ENCODE measurements around the gene NVL. TPM values are rescaled to one million over a fixed set of nuclear protein-coding genes. Genes with fewer than 3 reads are reported as not detected.

Gene NVL
- total RNA-seq, 1 experiment from 2014 or later, result 45.0 TPM

DNA sequence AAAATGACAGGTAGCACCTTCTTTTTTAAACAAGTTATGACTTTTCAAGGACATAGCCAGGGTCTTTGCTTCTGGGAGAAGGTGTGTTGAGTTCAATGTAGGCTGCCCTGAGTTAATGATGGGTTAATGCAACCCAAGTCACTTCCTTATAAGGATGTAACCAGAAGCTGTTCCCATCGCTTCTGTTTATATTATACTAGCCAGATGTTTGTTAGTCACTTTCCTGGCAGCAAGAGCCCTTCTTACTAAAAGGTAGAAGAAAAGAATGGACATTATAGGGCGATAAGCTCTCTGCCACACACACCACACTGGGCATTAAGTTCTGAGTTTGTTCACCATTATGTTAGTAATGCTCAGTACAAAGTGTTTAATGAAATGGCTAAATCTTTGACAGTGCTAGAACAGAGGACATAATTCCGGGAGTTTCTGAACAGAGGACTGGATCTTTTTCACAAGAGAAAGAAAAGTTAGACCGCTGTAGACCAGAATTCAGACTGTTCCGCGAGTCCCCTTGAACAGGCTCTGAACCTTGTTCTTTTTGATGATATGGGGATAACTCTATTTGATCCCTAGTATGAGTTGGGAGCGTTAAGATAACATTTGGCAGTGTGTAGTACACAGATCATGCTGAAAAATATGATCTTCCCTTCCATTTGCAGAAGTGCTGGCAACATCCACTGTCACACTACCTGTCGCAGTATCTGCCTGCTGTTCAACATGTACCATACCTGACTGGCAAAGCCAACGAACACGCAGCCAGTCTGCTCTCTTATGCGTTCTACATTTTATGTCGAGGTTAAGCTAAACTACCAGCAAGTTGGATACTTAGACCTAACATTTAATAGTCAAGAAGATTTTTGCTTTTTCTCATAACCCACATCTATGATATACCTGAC lies 105.9 kb downstream of the NVL start:
- no peaks in the 10 kb centered on the region for H3K36me3 ChIP-seq (ENCODE audit: control insufficient read depth, insufficient read depth, low read length)
- no peak for DNase-seq
- H3K36me3 Mint-ChIP-seq (ENCODE audit: insufficient read depth, unreplicated experiment), result peaks cover 28% of the 10 kb centered on the region
- no peaks in the 10 kb centered on the region for H3K27me3 ChIP-seq (replicated peaks; ENCODE audit: control insufficient read depth, insufficient read depth, low read length)
- no peaks in the 10 kb centered on the region for H3K9me3 Mint-ChIP-seq (ENCODE audit: unreplicated experiment)
- TF ChIP-seq, protein P1, sequence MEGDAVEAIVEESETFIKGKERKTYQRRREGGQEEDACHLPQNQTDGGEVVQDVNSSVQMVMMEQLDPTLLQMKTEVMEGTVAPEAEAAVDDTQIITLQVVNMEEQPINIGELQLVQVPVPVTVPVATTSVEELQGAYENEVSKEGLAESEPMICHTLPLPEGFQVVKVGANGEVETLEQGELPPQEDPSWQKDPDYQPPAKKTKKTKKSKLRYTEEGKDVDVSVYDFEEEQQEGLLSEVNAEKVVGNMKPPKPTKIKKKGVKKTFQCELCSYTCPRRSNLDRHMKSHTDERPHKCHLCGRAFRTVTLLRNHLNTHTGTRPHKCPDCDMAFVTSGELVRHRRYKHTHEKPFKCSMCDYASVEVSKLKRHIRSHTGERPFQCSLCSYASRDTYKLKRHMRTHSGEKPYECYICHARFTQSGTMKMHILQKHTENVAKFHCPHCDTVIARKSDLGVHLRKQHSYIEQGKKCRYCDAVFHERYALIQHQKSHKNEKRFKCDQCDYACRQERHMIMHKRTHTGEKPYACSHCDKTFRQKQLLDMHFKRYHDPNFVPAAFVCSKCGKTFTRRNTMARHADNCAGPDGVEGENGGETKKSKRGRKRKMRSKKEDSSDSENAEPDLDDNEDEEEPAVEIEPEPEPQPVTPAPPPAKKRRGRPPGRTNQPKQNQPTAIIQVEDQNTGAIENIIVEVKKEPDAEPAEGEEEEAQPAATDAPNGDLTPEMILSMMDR (IDR thresholded peaks at IDR 0.05; ENCODE audit: insufficient read depth in 1 of 2, low read depth in 1 of 2, low read length in 1 of 2, severe bottlenecking in 1 of 2, unreplicated experiment in 1 of 2), result no peak
- peaks cover 36% of the 10 kb centered on the region for H3K4me1 ChIP-seq
- no TSS peak for BruUV-seq (replicated peaks)
- no peaks in the 10 kb centered on the region for H3K27me3 Mint-ChIP-seq (ENCODE audit: insufficient read depth, unreplicated experiment)
- intact Hi-C loops (cut with micrococcal nuclease; ENCODE audit: unreplicated experiment), result loop anchor here (5.0 kb wide), 1 partner anchor 107 kb away; no protein-coding TSS in a partner anchor
- no peaks in the 10 kb centered on the region for H3K9me3 ChIP-seq
- ChIA-PET CTCF (no interaction called here), POLR2A (no interaction called here)
- H3K27ac Mint-ChIP-seq (ENCODE audit: unreplicated experiment), result no peak overlapping the region
- H3K4me1 Mint-ChIP-seq (ENCODE audit: low read depth, unreplicated experiment), result peaks cover 36% of the 10 kb centered on the region
- H3K4me3 ChIP-seq (ENCODE audit: low read depth, low read length), result no peak overlapping the region
- no peak overlapping the region for H3K4me3 Mint-ChIP-seq (ENCODE audit: unreplicated experiment)

DNA sequence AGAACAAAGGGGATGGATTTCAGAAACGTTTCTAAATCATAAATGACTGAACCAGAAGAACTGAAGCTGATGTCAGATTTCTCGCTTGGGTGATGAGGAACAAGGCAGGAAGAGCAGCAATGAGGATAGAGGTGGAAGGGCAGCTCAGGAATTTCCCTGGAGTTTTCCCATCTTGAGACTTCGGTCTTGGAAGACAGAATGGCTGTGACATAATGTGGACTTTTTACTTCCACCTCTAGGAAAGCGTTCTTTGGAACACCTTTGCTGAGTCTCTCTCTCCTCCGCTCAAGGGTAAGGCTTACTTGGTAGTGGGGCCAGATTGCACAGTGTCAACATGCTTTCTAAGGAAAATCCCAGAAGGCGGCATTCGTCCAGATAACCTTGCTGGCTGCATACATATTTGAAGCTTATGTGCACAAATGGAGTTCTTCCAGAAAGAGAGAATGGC lies 110.3 kb downstream of the NVL start:
- Mint-ChIP-seq H3K4me1 (ENCODE audit: low read depth, unreplicated experiment) (peaks cover 37% of the 10 kb centered on the region), H3K4me3 (ENCODE audit: unreplicated experiment) (no peak overlapping the region), H3K9me3 (ENCODE audit: unreplicated experiment) (no peaks in the 10 kb centered on the region), H3K27me3 (ENCODE audit: insufficient read depth, unreplicated experiment) (no peaks in the 10 kb centered on the region), H3K36me3 (ENCODE audit: insufficient read depth, unreplicated experiment) (no peaks in the 10 kb centered on the region), H3K27ac (ENCODE audit: unreplicated experiment) (no peak overlapping the region)
- Histone ChIP-seq H3K27me3 (replicated peaks; ENCODE audit: control insufficient read depth, insufficient read depth, low read length) (no peaks in the 10 kb centered on the region), H3K9me3 (no peaks in the 10 kb centered on the region), H3K4me1 (peaks cover 56% of the 10 kb centered on the region), H3K36me3 (ENCODE audit: control insufficient read depth, insufficient read depth, low read length) (no peaks in the 10 kb centered on the region), H3K4me3 (ENCODE audit: low read depth, low read length) (no peak overlapping the region)
- TF ChIP-seq, protein P1 (IDR thresholded peaks at IDR 0.05; ENCODE audit: insufficient read depth in 1 of 2, low read depth in 1 of 2, low read length in 1 of 2, severe bottlenecking in 1 of 2, unreplicated experiment in 1 of 2), result no peak
- BruUV-seq (replicated peaks), result no TSS peak
- ChIA-PET CTCF (no interaction called here), POLR2A (interaction anchor here (0.7 to 1.0 kb wide), 2 partner anchors 14 to 37 kb away, joined by 3 to 5 read pairs; partner anchors contain the start of gene DEGS1)
- intact Hi-C loops (cut with micrococcal nuclease; ENCODE audit: unreplicated experiment), result loop anchor here (5.0 kb wide), 1 partner anchor 102 kb away; no protein-coding TSS in a partner anchor
- DNase-seq, result peak; percentile 53 to 62

DNA sequence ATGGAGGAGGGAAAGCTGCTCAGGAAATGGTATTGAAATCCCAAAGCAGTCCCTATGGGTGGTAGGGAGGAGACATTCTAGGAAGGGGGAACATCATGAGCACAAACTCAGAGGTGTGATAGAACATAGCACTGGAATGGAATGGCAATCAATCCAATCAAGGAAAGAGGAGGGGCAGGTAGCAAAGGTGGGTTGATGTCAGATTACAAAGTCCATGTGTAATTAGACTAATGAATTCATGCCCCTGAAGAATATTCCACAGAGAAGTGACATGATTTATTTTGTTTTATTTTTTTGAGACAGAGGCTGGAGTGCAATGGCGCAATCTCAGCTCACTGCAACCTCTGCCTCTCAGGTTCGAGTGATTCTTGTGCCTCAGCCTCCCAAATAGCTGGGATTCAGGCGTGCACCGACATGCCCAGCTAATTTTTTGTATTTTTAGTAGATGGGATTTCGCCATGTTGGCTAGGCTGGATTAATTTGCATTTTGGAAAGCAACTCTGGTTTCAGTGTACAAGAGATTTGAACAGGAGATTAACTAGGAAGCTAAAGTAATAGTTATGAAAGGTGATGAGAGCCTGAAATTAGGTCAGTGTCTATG lies 110.9 kb downstream of the NVL start:
- H3K36me3 ChIP-seq (ENCODE audit: control insufficient read depth, insufficient read depth, low read length), result no peaks in the 10 kb centered on the region
- TF ChIP-seq, protein P1 (IDR thresholded peaks at IDR 0.05; ENCODE audit: insufficient read depth in 1 of 2, low read depth in 1 of 2, low read length in 1 of 2, severe bottlenecking in 1 of 2, unreplicated experiment in 1 of 2), result no peak
- Mint-ChIP-seq H3K27ac (ENCODE audit: unreplicated experiment) (no peak overlapping the region), H3K4me3 (ENCODE audit: unreplicated experiment) (peak overlapping the region; percentile 55), H3K9me3 (ENCODE audit: unreplicated experiment) (no peaks in the 10 kb centered on the region), H3K36me3 (ENCODE audit: insufficient read depth, unreplicated experiment) (no peaks in the 10 kb centered on the region), H3K4me1 (ENCODE audit: low read depth, unreplicated experiment) (peaks cover 32% of the 10 kb centered on the region), H3K27me3 (ENCODE audit: insufficient read depth, unreplicated experiment) (no peaks in the 10 kb centered on the region)
- no peak overlapping the region for H3K4me3 ChIP-seq (ENCODE audit: low read depth, low read length)
- ChIA-PET POLR2A (interaction anchor here (0.7 to 1.0 kb wide), 2 partner anchors 13 to 36 kb away, joined by 3 to 5 read pairs; partner anchors contain the start of gene DEGS1), CTCF (no interaction called here)
- peaks cover 57% of the 10 kb centered on the region for H3K4me1 ChIP-seq
- no TSS peak for BruUV-seq (replicated peaks)
- no peaks in the 10 kb centered on the region for H3K9me3 ChIP-seq
- no peak for DNase-seq
- no peaks in the 10 kb centered on the region for H3K27me3 ChIP-seq (replicated peaks; ENCODE audit: control insufficient read depth, insufficient read depth, low read length)
- intact Hi-C loops (cut with micrococcal nuclease; ENCODE audit: unreplicated experiment), result no loop called here

Measured in Caco-2 (cell line).